K562 treated with DMSO at 1 percent for 12 hours (cell line): ENCODE measurements around the gene GLRA1. TPM values are rescaled to one million over a fixed set of nuclear protein-coding genes. Genes with fewer than 3 reads are reported as not detected.

Source experiments
- total RNA-seq: library from RNA; unstranded; fragments of 300-600 nt; gene quantifications from 2 replicates; pipeline ENCODE4 v1.2.3, GENCODE V29; 2022; ENCODE audit not compliant: insufficient read depth

The GLRA1 gene
- not detected in 2 replicates for total RNA-seq

DNA sequence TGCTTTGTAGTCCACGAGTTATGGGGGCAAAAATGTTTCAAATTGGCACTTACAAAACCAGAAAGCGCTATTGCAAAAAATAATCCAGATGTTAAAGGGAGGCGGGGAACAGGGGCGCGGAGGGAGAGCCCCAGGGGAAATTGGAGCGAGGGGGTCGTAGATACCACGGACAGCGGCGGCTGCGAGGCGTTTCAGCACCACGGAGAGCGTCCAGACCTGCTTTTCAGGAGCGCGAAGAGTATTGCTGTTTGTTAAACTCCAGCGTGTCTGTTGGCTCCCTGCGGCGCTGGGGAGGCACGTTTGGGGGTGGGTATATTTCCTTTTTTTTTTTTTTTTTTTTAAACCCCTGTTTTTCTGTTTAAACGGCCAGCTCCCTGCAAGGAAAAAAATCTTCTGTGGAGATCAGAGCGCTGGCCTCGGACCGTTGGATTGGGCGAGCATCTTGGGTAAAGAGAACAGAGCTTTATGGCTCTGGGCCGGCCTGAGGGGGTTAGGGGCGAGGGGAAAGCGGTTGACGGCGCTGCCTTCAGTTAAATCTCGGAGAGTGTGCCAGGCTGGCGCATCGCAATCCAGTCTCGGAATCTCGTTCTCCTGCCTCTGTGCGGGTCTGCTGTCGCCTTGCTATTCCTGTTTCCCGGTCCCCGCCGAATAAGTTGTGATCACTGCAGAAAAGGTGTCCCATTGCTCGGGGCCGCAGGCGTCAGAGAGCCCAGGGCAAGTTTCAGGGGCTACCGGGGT, at the start of gene GLRA1:
Gene GLRA1, minus strand, starts transcription at position 288 of the 738 bp plus-strand sequence. CDS start 302 bp downstream, outside the sequence.

Other genes with a start within 250 kb of the GLRA1 start
- 10.8 and 16.6 TPM in 2 replicates for gene SPARC, start 237.9 kb downstream of the GLRA1 start, total RNA-seq
- 48.5 and 85.5 TPM in 2 replicates for gene ATOX1, start 166.2 kb downstream of the GLRA1 start, total RNA-seq
- gene G3BP1, start 152.9 kb downstream of the GLRA1 start, total RNA-seq, result 25.0 and 59.5 TPM in 2 replicates